ENCODE data around the gene ARID2.

The ARID2 gene

GRCh38 chr12:45708363-45708762, 21.1 kb upstream of the ARID2 start:
- TF ChIP-seq REST (IDR thresholded peaks at IDR 0.05; ENCODE audit: insufficient read depth in 1 of 2, low read depth in 2 of 2, low read length in 2 of 2), result no peak
- TF ChIP-seq FOXP2 (optimal IDR thresholded peaks at IDR 0.05; ENCODE audit: borderline replicate concordance, extremely low read depth, extremely low read length, insufficient read depth), result no peak
- TF ChIP-seq SIN3A (IDR thresholded peaks at IDR 0.05; ENCODE audit: borderline replicate concordance, insufficient read depth, low read length), result no peak
- TF ChIP-seq TAF1 (IDR thresholded peaks at IDR 0.05; ENCODE audit: borderline replicate concordance, insufficient read depth, low read length), result no peak
- no peak for TF ChIP-seq POLR2AphosphoS5 (IDR thresholded peaks at IDR 0.05; ENCODE audit: low read depth, low read length)

DNA sequence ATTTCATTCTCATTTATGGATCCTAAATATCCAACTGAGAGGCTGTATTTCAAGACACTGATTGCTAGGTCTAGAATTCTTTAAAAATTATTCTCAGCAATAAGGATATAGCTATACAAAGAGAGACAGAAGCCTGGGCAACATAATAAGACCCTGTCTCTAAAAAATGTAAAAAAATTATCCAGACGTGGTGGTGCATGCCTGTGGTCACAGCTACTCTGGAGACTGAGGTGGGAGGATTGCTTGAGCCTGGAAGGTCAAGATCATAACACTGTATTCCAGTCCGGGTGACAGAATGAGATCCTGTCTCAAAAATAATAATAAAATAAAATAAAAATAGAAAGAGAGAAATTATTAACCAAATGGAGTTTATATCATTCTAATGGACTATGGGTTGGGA, 20.6 kb upstream of the ARID2 start:
- TF ChIP-seq REST (IDR thresholded peaks at IDR 0.05; ENCODE audit: insufficient read depth in 1 of 2, low read depth in 2 of 2, low read length in 2 of 2), result no peak
- TF ChIP-seq TAF1 (IDR thresholded peaks at IDR 0.05; ENCODE audit: borderline replicate concordance, insufficient read depth, low read length), result no peak
- TF ChIP-seq FOXP2 (optimal IDR thresholded peaks at IDR 0.05; ENCODE audit: borderline replicate concordance, extremely low read depth, extremely low read length, insufficient read depth), result no peak
- TF ChIP-seq POLR2AphosphoS5 (IDR thresholded peaks at IDR 0.05; ENCODE audit: low read depth, low read length), result no peak
- no peak for TF ChIP-seq SIN3A (IDR thresholded peaks at IDR 0.05; ENCODE audit: borderline replicate concordance, insufficient read depth, low read length)

GRCh38 chr12:45712319-45712718, 17.2 kb upstream of the ARID2 start:
- TF ChIP-seq POLR2AphosphoS5 (IDR thresholded peaks at IDR 0.05; ENCODE audit: low read depth, low read length), result no peak
- TF ChIP-seq TAF1 (IDR thresholded peaks at IDR 0.05; ENCODE audit: borderline replicate concordance, insufficient read depth, low read length), result no peak
- no peak for TF ChIP-seq FOXP2 (optimal IDR thresholded peaks at IDR 0.05; ENCODE audit: borderline replicate concordance, extremely low read depth, extremely low read length, insufficient read depth)
- no peak for TF ChIP-seq SIN3A (IDR thresholded peaks at IDR 0.05; ENCODE audit: borderline replicate concordance, insufficient read depth, low read length)
- TF ChIP-seq REST (IDR thresholded peaks at IDR 0.05; ENCODE audit: insufficient read depth in 1 of 2, low read depth in 2 of 2, low read length in 2 of 2), result no peak

DNA sequence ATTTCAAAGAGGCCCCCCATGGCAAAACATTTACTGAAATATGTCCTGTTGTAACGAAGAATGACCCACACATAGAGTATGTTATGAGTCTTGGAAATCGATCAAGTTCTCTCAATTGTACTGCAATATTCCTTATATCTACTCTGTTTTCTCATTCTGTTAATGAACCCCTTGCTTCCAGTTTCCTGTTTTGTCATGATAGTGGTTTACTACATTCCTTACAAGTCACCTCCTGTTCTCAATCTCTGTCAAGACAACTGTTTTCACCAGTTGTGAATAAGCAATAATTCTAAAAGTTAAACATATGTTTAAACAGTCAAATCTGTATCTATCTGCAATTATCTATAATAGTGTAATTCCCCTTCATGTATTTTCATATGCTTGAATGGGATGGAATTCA, 16.4 kb upstream of the ARID2 start:
- TF ChIP-seq REST (IDR thresholded peaks at IDR 0.05; ENCODE audit: insufficient read depth in 1 of 2, low read depth in 2 of 2, low read length in 2 of 2) (no peak), FOXP2 (optimal IDR thresholded peaks at IDR 0.05; ENCODE audit: borderline replicate concordance, extremely low read depth, extremely low read length, insufficient read depth) (no peak), POLR2AphosphoS5 (IDR thresholded peaks at IDR 0.05; ENCODE audit: low read depth, low read length) (no peak), TAF1 (IDR thresholded peaks at IDR 0.05; ENCODE audit: borderline replicate concordance, insufficient read depth, low read length) (no peak), SIN3A (IDR thresholded peaks at IDR 0.05; ENCODE audit: borderline replicate concordance, insufficient read depth, low read length) (no peak)

- TF ChIP-seq POLR2AphosphoS5 (IDR thresholded peaks at IDR 0.05; ENCODE audit: low read depth, low read length), result no peak
These were observed 11.2 kb upstream of the ARID2 start for GRCh38 chr12:45718306-45718705.

Data from PFSK-1 (cell line).